ENCODE data around the gene MED13L. TPM values are rescaled to one million over a fixed set of nuclear protein-coding genes. Genes with fewer than 3 reads are reported as not detected.
A peak's percentile ranks its signal among the peaks of the same experiment; 100 is the strongest.

The MED13L gene
- total RNA-seq, 1 donor from 2014 or later = 155 TPM

- no peak for DNase-seq (ENCODE audit: low read depth)
Measured at GRCh38 chr12:116182359-116183063, 95.0 kb downstream of the MED13L start.

GRCh38 chr12:116180448-116180847 lies 97.0 kb downstream of the MED13L start:
- no peak for DNase-seq (ENCODE audit: low read depth)

- DNase-seq (ENCODE audit: low read depth) = no peak
Measured at GRCh38 chr12:116179384-116179783, 98.1 kb downstream of the MED13L start.

GRCh38 chr12:116177017-116177416 lies 100.5 kb downstream of the MED13L start:
- no peak for DNase-seq (ENCODE audit: low read depth)

- no peak for DNase-seq (ENCODE audit: low read depth)
Measured at GRCh38 chr12:116174904-116175303, 102.6 kb downstream of the MED13L start.

DNA sequence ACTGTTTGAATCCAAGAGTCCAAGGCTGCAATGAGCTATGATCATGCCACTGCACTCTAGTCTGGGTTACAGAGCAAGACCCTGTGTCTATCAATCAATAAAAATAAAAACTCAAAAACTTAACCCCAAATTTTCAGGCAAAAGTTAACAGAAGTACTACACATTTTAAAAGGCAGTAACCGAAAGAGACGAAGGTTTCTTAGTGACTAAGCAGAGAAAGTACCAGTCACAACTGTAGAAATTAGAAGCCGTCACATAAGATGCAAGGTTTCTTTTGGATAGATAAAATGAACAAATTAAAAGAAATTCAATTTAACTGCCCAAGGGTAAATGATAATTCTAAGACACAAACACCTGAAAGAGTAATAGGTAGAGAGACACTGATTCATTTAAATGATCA lies 103.5 kb downstream of the MED13L start:
- no peak for DNase-seq (ENCODE audit: low read depth)

GRCh38 chr12:116172224-116172849 lies 105.2 kb downstream of the MED13L start:
- no peak for DNase-seq (ENCODE audit: low read depth)

GRCh38 chr12:116171549-116171948 lies 105.9 kb downstream of the MED13L start:
- no peak for DNase-seq (ENCODE audit: low read depth)

GRCh38 chr12:116169071-116169470 lies 108.4 kb downstream of the MED13L start:
- DNase-seq (ENCODE audit: low read depth) = no peak

DNA sequence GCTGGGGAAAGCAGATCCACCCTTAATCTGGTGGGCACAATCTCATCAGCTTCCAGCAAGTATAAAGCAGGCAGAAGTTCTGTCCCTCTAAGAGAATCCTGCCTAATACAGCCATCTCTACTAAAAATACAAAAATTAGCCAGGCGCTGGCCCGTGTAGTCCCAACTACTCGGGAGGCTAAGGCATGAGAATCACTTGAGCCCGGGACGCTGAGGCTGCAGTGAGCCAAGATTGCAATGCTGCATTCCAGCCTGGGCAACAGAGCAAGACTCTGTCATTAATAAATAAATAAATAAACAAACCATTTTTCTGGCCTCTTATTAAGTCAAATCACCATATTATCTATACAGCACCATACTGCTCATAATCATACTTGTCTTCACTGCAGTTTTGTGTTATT lies 111.2 kb downstream of the MED13L start:
- DNase-seq (ENCODE audit: low read depth) = no peak

GRCh38 chr12:116165036-116165425 lies 112.5 kb downstream of the MED13L start:
- peak; percentile 66 for DNase-seq (ENCODE audit: low read depth)

GRCh38 chr12:116164250-116165035 lies 113.0 kb downstream of the MED13L start:
- DNase-seq (ENCODE audit: low read depth) = no peak

GRCh38 chr12:116162071-116162470 lies 115.4 kb downstream of the MED13L start:
- no peak for DNase-seq (ENCODE audit: low read depth)

GRCh38 chr12:116161588-116161987 lies 115.9 kb downstream of the MED13L start:
- DNase-seq (ENCODE audit: low read depth) = no peak

- DNase-seq (ENCODE audit: low read depth) = no peak
Measured at GRCh38 chr12:116160883-116161458, 116.5 kb downstream of the MED13L start.

- peak; percentile 64 for DNase-seq (ENCODE audit: low read depth)
Measured at GRCh38 chr12:116160231-116160630, 117.3 kb downstream of the MED13L start.

DNA sequence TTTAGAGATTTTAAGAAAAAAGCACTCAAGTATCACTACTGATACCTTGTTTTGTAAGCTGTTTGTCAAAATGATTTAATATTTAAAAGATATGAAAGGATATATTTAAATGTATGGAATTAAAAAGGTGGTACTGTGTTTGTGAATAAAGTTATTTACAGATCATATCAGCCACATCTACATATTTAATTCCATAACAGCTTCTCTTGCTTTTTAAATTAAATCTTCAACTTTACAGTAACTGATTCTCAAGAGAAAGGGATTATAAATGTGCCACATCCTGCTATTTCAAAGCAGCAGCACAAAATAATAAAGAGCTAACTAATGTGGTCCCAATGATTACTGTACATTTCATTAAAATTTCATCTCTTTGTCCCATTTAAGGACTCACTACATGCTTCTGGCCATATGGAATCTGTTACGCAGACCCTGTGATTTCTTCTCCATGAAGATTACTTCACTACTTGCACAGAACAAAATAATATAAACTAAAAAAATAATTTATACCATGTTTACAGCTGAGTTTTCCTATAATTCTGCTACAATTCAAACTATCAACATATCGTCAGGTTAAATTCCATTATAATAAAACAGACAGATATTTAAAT lies 117.8 kb downstream of the MED13L start:
- DNase-seq (ENCODE audit: low read depth) = no peak

DNA sequence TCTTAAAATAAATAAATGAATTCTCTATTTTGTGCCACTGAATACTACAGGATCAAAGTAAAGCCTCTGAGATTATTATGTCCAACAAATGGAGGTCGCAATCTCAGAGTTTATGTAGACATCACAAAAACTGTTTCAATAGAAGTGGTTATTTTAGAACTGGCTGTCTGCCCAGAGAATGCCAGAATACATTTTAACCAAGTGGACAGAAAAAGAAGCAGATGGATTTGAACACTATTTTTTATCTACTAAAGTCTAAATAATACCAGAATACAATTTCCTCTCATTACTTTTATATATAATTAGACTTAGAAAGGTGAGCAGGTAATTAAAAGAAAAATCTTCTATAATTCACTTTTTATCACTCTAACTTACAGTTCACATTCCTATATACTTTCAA lies 118.3 kb downstream of the MED13L start:
- DNase-seq (ENCODE audit: low read depth) = no peak

DNA sequence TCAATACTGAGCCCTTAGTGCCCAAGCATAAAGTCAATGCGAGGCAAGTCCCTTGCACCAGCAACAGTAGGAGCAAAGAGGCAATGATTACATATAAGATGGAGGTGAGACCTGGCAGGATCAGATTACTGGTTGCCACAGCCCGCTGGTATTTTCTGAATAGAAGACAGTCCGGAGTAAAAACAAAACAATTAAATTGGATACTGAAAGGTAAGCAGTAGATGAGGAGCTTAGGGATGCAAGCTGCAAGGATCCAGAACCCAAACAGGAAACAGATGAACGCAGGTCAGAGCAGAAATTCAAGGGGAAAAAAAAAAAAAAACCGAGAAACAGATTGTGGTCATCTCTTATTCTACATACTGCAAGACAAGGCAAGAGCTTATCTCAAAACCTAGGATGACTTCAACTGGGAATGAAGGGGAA lies 119.6 kb downstream of the MED13L start:
- no peak for DNase-seq (ENCODE audit: low read depth)

GRCh38 chr12:116156614-116157013 lies 120.9 kb downstream of the MED13L start:
- no peak for DNase-seq (ENCODE audit: low read depth)

DNA sequence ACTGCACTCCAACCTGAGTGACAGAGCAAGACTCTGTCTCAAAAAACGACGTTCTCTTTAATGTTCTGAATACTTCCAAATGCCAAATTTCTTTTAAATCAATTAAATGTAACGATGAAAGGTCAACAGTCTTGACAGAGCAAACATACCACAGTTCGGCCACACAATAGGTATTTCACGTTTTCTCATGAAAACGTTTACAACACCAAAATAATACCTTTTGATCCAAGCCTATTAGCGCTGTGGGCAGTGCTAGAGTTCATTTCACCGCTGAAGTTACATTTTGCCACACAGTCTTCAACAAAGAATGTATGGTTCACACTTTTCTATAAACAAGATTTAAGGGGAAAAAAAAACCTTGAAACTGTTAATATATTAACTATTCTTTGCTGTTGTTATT lies 122.1 kb downstream of the MED13L start:
- no peak for DNase-seq (ENCODE audit: low read depth)

- no peak for DNase-seq (ENCODE audit: low read depth)
Measured at GRCh38 chr12:116153983-116154382, 123.5 kb downstream of the MED13L start.

Measured in renal cortical epithelial cell (primary cell).